ENCODE measurements around the gene CABLES1. TPM values are rescaled to one million over a fixed set of nuclear protein-coding genes. Genes with fewer than 3 reads are reported as not detected.
"Not testable (repeated sequence)": the region's sequence is repeated elsewhere in the genome, so short reads cannot be mapped to it uniquely, and the experiment has no call there.

Gene CABLES1
- polyA plus RNA-seq, 1 donor (not counting 4 experiments of a cell fraction or from before 2014, with no cell fraction given), result 1.00 TPM

- dilution Hi-C loops (cut with MboI; ENCODE audit: extremely low pct_ligation_motif_present, low sequenced_read_pairs), result no loop called here
- H3K9ac ChIP-seq (ENCODE audit: control insufficient read depth, extremely low read depth, insufficient read depth, low read length), result no peak overlapping the region
These were observed 132.1 kb downstream of the CABLES1 start for GRCh38 chr18:23267447-23267776.

DNA sequence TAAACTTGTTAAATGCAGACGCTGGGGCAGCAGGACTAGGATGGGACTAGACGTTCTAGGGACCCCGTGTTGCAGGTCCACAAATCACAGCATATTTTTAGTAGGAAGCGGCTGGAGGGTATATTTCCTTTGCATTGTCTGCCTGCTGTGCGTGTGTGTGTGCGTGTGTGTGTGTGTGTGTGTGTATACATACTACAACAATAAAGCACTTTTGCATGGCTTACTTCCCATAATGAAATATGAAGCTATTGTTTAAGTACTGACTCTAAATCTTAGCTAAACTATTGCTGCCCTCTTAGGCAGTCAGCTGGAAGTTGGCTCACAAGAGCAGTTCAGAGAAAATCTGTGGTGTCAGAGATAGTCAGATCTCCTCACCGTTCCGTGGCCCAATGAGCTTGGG, 133.4 kb downstream of the CABLES1 start:
- TF ChIP-seq CTCF (optimal IDR thresholded peaks at IDR 0.05 in 1 of 3, IDR thresholded peaks at IDR 0.05 in 1 of 3, conservative IDR thresholded peaks at IDR 0.05 in 1 of 3; ENCODE audit: extremely low read depth in 1 of 3, insufficient read depth in 2 of 3, low read length in 3 of 3) (no peak), EZH2 (IDR thresholded peaks at IDR 0.05; ENCODE audit: low read length) (no peak)
- Histone ChIP-seq H3K9me3 (ENCODE audit: control insufficient read depth, low read depth, low read length) (peaks cover 5% of the 10 kb centered on the region), H3K4me3 (ENCODE audit: control insufficient read depth in 2 of 3, extremely low read depth in 1 of 3, insufficient read depth in 2 of 3, low read depth in 1 of 3, low read length in 3 of 3) (no peak overlapping the region), H3K9me1 (ENCODE audit: control insufficient read depth, extremely low read depth, insufficient read depth, low read length) (no peaks in the 10 kb centered on the region), H3K4me2 (ENCODE audit: control insufficient read depth, extremely low read depth, insufficient read depth, low read depth, low read length) (no peak overlapping the region), H3K4me1 (ENCODE audit: control insufficient read depth, extremely low read depth, insufficient read depth, low read length) (no peaks in the 10 kb centered on the region), H3K79me2 (ENCODE audit: control insufficient read depth, insufficient read depth, low read length) (no peaks in the 10 kb centered on the region), H3K9ac (ENCODE audit: control insufficient read depth, extremely low read depth, insufficient read depth, low read length) (no peak overlapping the region), H3K27ac (ENCODE audit: control insufficient read depth, insufficient read depth, low read length) (no peak overlapping the region), H4K20me1 (ENCODE audit: control insufficient read depth, extremely low read depth, insufficient read depth, low read length) (no peaks in the 10 kb centered on the region), H3K27me3 (ENCODE audit: control insufficient read depth, extremely low read depth, insufficient read depth, low read length) (no peaks in the 10 kb centered on the region), H2AFZ (ENCODE audit: control insufficient read depth, low read length) (no peak overlapping the region), H3K36me3 (ENCODE audit: control insufficient read depth in 2 of 2, extremely low read depth in 1 of 2, insufficient read depth in 2 of 2, low read length in 2 of 2) (no peaks in the 10 kb centered on the region)
- FAIRE-seq, result no peak
- no peak for DNase-seq (ENCODE audit: low read depth, low spot score)
- dilution Hi-C loops (cut with MboI; ENCODE audit: extremely low pct_ligation_motif_present, low sequenced_read_pairs), result no loop called here

More at GRCh38 chr18:23267447-23267776, 132.1 kb downstream of the CABLES1 start:
- TF ChIP-seq EZH2 (IDR thresholded peaks at IDR 0.05; ENCODE audit: low read length) (no peak), CTCF (optimal IDR thresholded peaks at IDR 0.05 in 1 of 3, IDR thresholded peaks at IDR 0.05 in 1 of 3, conservative IDR thresholded peaks at IDR 0.05 in 1 of 3; ENCODE audit: extremely low read depth in 1 of 3, insufficient read depth in 2 of 3, low read length in 3 of 3) (no peak)
- no peaks in the 10 kb centered on the region for H3K79me2 ChIP-seq (ENCODE audit: control insufficient read depth, insufficient read depth, low read length)
- H2AFZ ChIP-seq (ENCODE audit: control insufficient read depth, low read length), result no peak overlapping the region
- H3K9me3 ChIP-seq (ENCODE audit: control insufficient read depth, low read depth, low read length), result peaks cover 5% of the 10 kb centered on the region
- H3K4me2 ChIP-seq (ENCODE audit: control insufficient read depth, extremely low read depth, insufficient read depth, low read depth, low read length), result no peak overlapping the region
- FAIRE-seq (no peak), DNase-seq (ENCODE audit: low read depth, low spot score) (no peak)
- H3K4me1 ChIP-seq (ENCODE audit: control insufficient read depth, extremely low read depth, insufficient read depth, low read length), result no peaks in the 10 kb centered on the region
- no peak overlapping the region for H3K27ac ChIP-seq (ENCODE audit: control insufficient read depth, insufficient read depth, low read length)
- H3K4me3 ChIP-seq (ENCODE audit: control insufficient read depth in 2 of 3, extremely low read depth in 1 of 3, insufficient read depth in 2 of 3, low read depth in 1 of 3, low read length in 3 of 3), result no peak overlapping the region
- no peaks in the 10 kb centered on the region for H3K36me3 ChIP-seq (ENCODE audit: control insufficient read depth in 2 of 2, extremely low read depth in 1 of 2, insufficient read depth in 2 of 2, low read length in 2 of 2)
- H3K9me1 ChIP-seq (ENCODE audit: control insufficient read depth, extremely low read depth, insufficient read depth, low read length), result no peaks in the 10 kb centered on the region
- H3K27me3 ChIP-seq (ENCODE audit: control insufficient read depth, extremely low read depth, insufficient read depth, low read length), result no peaks in the 10 kb centered on the region
- H4K20me1 ChIP-seq (ENCODE audit: control insufficient read depth, extremely low read depth, insufficient read depth, low read length), result no peaks in the 10 kb centered on the region

DNA sequence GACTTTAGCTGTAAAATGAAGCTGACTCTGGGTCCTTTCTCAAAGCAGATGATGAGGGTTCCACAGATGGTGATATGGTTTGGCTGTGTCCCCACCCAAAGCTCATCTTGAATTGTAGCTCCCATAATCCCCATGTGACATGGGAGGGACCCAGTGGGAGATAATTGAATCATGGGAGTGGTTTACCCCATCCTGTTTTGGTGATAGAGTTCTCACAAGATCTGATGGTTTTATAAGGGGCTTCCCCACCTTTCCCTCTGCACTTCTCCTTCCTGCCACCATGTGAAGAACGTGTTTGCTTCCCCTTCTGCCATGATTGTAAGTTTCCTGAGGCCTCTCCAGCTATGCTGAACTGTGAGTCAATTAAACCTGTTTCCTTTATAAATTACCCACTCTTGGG, 133.8 kb downstream of the CABLES1 start:
- H3K79me2 ChIP-seq (ENCODE audit: control insufficient read depth, insufficient read depth, low read length); H3K27ac ChIP-seq (ENCODE audit: control insufficient read depth, insufficient read depth, low read length); H3K4me3 ChIP-seq (ENCODE audit: control insufficient read depth in 2 of 3, extremely low read depth in 1 of 3, insufficient read depth in 2 of 3, low read depth in 1 of 3, low read length in 3 of 3); H3K36me3 ChIP-seq (ENCODE audit: control insufficient read depth in 2 of 2, extremely low read depth in 1 of 2, insufficient read depth in 2 of 2, low read length in 2 of 2); dilution Hi-C loops (cut with MboI; ENCODE audit: extremely low pct_ligation_motif_present, low sequenced_read_pairs); H3K27me3 ChIP-seq (ENCODE audit: control insufficient read depth, extremely low read depth, insufficient read depth, low read length); FAIRE-seq; H4K20me1 ChIP-seq (ENCODE audit: control insufficient read depth, extremely low read depth, insufficient read depth, low read length); H3K9ac ChIP-seq (ENCODE audit: control insufficient read depth, extremely low read depth, insufficient read depth, low read length); H3K9me1 ChIP-seq (ENCODE audit: control insufficient read depth, extremely low read depth, insufficient read depth, low read length); DNase-seq (ENCODE audit: low read depth, low spot score); H3K9me3 ChIP-seq (ENCODE audit: control insufficient read depth, low read depth, low read length); H2AFZ ChIP-seq (ENCODE audit: control insufficient read depth, low read length); H3K4me2 ChIP-seq (ENCODE audit: control insufficient read depth, extremely low read depth, insufficient read depth, low read depth, low read length); H3K4me1 ChIP-seq (ENCODE audit: control insufficient read depth, extremely low read depth, insufficient read depth, low read length): not testable (repeated sequence)

All from keratinocyte (primary cell).